ENCODE results near the gene CCDC68.

Gene CCDC68

DNA sequence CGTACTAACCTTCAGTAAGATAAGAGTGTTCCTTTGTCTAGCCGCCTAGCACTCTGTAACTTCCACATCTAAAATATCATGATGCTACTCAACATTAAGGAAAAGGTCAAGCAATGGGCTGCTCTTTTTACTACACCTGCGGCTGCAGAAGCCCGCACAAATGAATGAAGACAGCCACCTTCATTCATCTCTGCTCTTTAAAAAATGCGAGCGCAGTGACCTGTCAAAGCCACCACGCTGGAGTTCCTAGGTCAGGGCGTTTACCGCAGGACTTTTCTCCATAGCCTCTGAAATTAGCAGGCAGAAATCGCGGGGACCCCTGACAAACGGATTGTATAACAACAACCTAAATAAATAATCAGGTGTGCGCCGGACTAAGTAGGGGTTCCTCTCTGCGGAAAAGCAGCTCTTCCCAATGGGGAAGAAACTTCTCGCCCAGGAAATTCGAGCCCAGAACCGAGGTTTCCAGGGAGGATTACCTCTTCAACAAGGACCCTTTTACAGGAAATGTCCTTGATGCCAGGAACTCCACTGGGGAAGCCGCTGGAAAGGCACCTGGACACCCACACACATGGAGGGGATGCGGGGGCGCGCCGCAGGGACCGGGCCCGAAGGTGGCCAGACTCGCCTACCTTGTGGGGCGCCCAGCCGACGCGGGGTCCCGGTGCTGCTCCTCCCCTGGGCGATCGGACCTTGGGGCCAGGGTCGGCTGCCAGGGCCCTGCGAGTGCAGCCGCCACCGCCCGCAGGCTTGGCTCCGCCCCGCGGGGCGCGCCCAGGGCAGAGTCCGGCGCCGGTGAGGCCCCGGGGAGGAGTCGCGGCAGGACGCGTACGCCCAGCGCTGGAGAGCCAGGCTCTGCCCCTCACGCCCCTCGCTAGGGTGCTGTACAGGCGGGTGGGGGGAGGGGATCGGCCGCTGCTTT lies at the start of gene CCDC68:
TSS of gene CCDC68 (minus strand) at position 758 of the 922 bp plus-strand sequence. CDS start 16,670 bp downstream, outside the sequence.
- Histone ChIP-seq H3K9me3 (replicated peaks; ENCODE audit: insufficient read depth, low read length) (no peaks in the 10 kb centered on the region), H3K4me1 (ENCODE audit: low read length) (no peaks in the 10 kb centered on the region), H3F3A (ENCODE audit: insufficient read depth, low read length) (no peaks in the 10 kb centered on the region), H4K20me1 (ENCODE audit: insufficient read depth, low read length) (no peaks in the 10 kb centered on the region), H3K27me3 (replicated peaks; ENCODE audit: insufficient read depth, low read length) (no peaks in the 10 kb centered on the region), H2AFZ (ENCODE audit: low read length) (no peak within 1 kb of the TSS), H3K4me3 (ENCODE audit: low read length) (no peak within 1 kb of the TSS), H3K79me2 (ENCODE audit: low read length) (no peaks in the 10 kb centered on the region), H3K4me2 (ENCODE audit: low read depth, low read length) (no peak within 1 kb of the TSS), H3K36me3 (replicated peaks; ENCODE audit: insufficient read depth, low read length) (no peaks in the 10 kb centered on the region), H3K9ac (ENCODE audit: low read length) (no peak within 1 kb of the TSS), H3K27ac (ENCODE audit: low read length) (no peak within 1 kb of the TSS), H3K9me2 (replicated peaks; ENCODE audit: insufficient read depth, low read length) (no peaks in the 10 kb centered on the region)
- DNase-seq = no peak
- TF ChIP-seq, protein P1, sequence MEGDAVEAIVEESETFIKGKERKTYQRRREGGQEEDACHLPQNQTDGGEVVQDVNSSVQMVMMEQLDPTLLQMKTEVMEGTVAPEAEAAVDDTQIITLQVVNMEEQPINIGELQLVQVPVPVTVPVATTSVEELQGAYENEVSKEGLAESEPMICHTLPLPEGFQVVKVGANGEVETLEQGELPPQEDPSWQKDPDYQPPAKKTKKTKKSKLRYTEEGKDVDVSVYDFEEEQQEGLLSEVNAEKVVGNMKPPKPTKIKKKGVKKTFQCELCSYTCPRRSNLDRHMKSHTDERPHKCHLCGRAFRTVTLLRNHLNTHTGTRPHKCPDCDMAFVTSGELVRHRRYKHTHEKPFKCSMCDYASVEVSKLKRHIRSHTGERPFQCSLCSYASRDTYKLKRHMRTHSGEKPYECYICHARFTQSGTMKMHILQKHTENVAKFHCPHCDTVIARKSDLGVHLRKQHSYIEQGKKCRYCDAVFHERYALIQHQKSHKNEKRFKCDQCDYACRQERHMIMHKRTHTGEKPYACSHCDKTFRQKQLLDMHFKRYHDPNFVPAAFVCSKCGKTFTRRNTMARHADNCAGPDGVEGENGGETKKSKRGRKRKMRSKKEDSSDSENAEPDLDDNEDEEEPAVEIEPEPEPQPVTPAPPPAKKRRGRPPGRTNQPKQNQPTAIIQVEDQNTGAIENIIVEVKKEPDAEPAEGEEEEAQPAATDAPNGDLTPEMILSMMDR (IDR thresholded peaks at IDR 0.05; ENCODE audit: low read length) = no peak
- no peak for TF ChIP-seq EZH2phosphoT487 (IDR thresholded peaks at IDR 0.05; ENCODE audit: low read length)
- TF ChIP-seq EZH2 (optimal IDR thresholded peaks at IDR 0.05; ENCODE audit: low read depth, low read length) = no peak

DNA sequence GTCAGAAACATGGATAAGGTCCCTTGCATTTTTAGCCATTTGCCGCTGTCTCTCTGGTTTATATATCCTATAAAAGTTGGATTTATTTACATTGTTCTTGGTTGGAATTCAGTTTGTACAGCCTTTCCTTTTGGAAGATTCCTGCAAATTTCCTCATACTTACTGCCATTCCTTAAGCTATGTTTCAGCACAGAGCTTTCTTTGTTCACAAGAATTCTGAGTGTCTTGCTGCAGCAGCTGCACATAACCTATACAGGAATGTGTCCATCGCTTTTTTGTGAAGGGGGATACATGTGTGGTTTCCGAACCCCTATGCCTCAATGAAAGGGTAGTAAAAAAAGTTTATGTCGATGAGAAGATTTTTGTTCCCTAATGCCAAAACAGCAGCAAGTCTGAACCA lies 48.3 kb upstream of the CCDC68 start:
- Histone ChIP-seq H3K4me2 (ENCODE audit: low read depth, low read length) (no peak overlapping the region), H3K9me2 (replicated peaks; ENCODE audit: insufficient read depth, low read length) (no peaks in the 10 kb centered on the region), H3K9me3 (replicated peaks; ENCODE audit: insufficient read depth, low read length) (no peaks in the 10 kb centered on the region), H3F3A (ENCODE audit: insufficient read depth, low read length) (no peaks in the 10 kb centered on the region), H3K79me2 (ENCODE audit: low read length) (no peaks in the 10 kb centered on the region), H4K20me1 (ENCODE audit: insufficient read depth, low read length) (no peaks in the 10 kb centered on the region), H3K27me3 (replicated peaks; ENCODE audit: insufficient read depth, low read length) (no peaks in the 10 kb centered on the region), H3K4me1 (ENCODE audit: low read length) (no peaks in the 10 kb centered on the region), H2AFZ (ENCODE audit: low read length) (no peak overlapping the region), H3K36me3 (replicated peaks; ENCODE audit: insufficient read depth, low read length) (no peaks in the 10 kb centered on the region), H3K4me3 (ENCODE audit: low read length) (no peak overlapping the region), H3K27ac (ENCODE audit: low read length) (no peak overlapping the region), H3K9ac (ENCODE audit: low read length) (no peak overlapping the region)
- no peak for DNase-seq
- TF ChIP-seq, protein P1 (IDR thresholded peaks at IDR 0.05; ENCODE audit: low read length) = no peak
- TF ChIP-seq EZH2phosphoT487 (IDR thresholded peaks at IDR 0.05; ENCODE audit: low read length) (no peak), EZH2 (optimal IDR thresholded peaks at IDR 0.05; ENCODE audit: low read depth, low read length) (no peak)

DNA sequence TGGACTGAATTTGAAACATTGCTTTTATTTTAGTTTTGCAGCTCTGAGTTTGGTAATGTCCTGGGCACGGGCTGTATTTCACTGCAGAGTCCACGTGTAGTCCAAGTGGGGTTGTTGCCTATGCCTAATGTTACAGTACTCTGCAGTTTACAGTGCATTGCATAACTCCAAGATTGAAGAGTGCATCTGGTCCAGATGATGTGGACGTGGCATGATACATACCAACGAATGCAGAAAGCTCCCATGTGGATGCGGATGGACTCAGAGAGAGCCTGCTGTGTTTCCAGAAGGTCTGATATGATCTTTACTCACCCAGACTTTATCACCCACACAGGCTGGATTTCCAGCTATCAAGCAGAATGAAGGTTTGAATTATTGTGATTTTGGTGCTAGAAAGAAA lies 44.4 kb upstream of the CCDC68 start:
- no peak overlapping the region for H3K27ac ChIP-seq (ENCODE audit: low read length)
- H2AFZ ChIP-seq (ENCODE audit: low read length) = no peak overlapping the region
- no peak overlapping the region for H3K9ac ChIP-seq (ENCODE audit: low read length)
- DNase-seq = no peak
- H3K4me3 ChIP-seq (ENCODE audit: low read length) = no peak overlapping the region
- H3K79me2 ChIP-seq (ENCODE audit: low read length) = no peaks in the 10 kb centered on the region
- no peak overlapping the region for H3K4me2 ChIP-seq (ENCODE audit: low read depth, low read length)
- H3K9me3 ChIP-seq (replicated peaks; ENCODE audit: insufficient read depth, low read length) = no peaks in the 10 kb centered on the region
- H3F3A ChIP-seq (ENCODE audit: insufficient read depth, low read length) = no peaks in the 10 kb centered on the region
- H3K4me1 ChIP-seq (ENCODE audit: low read length) = no peaks in the 10 kb centered on the region
- no peaks in the 10 kb centered on the region for H3K27me3 ChIP-seq (replicated peaks; ENCODE audit: insufficient read depth, low read length)
- no peaks in the 10 kb centered on the region for H3K36me3 ChIP-seq (replicated peaks; ENCODE audit: insufficient read depth, low read length)
- TF ChIP-seq EZH2 (optimal IDR thresholded peaks at IDR 0.05; ENCODE audit: low read depth, low read length) = no peak
- no peaks in the 10 kb centered on the region for H4K20me1 ChIP-seq (ENCODE audit: insufficient read depth, low read length)
- no peaks in the 10 kb centered on the region for H3K9me2 ChIP-seq (replicated peaks; ENCODE audit: insufficient read depth, low read length)

GRCh38 chr18:55002261-55002660 lies 43.0 kb upstream of the CCDC68 start:
- Histone ChIP-seq H2AFZ (ENCODE audit: low read length) (no peak overlapping the region), H3K9me3 (replicated peaks; ENCODE audit: insufficient read depth, low read length) (no peaks in the 10 kb centered on the region), H3K4me3 (ENCODE audit: low read length) (no peak overlapping the region), H3F3A (ENCODE audit: insufficient read depth, low read length) (no peaks in the 10 kb centered on the region), H3K27ac (ENCODE audit: low read length) (no peak overlapping the region), H3K9me2 (replicated peaks; ENCODE audit: insufficient read depth, low read length) (no peaks in the 10 kb centered on the region), H3K9ac (ENCODE audit: low read length) (no peak overlapping the region), H4K20me1 (ENCODE audit: insufficient read depth, low read length) (no peaks in the 10 kb centered on the region), H3K27me3 (replicated peaks; ENCODE audit: insufficient read depth, low read length) (no peaks in the 10 kb centered on the region), H3K79me2 (ENCODE audit: low read length) (no peaks in the 10 kb centered on the region), H3K4me2 (ENCODE audit: low read depth, low read length) (no peak overlapping the region), H3K36me3 (replicated peaks; ENCODE audit: insufficient read depth, low read length) (no peaks in the 10 kb centered on the region), H3K4me1 (ENCODE audit: low read length) (no peaks in the 10 kb centered on the region)
- DNase-seq = no peak
- TF ChIP-seq, protein P1 (IDR thresholded peaks at IDR 0.05; ENCODE audit: low read length) = no peak
- no peak for TF ChIP-seq EZH2 (optimal IDR thresholded peaks at IDR 0.05; ENCODE audit: low read depth, low read length)
- TF ChIP-seq EZH2phosphoT487 (IDR thresholded peaks at IDR 0.05; ENCODE audit: low read length) = no peak

Data from MM.1S (cell line).